ENCODE data around the gene IRAG1.

Gene IRAG1

GRCh38 chr11:10646681-10647355 is 46.7 kb downstream of the IRAG1 start:
- no peak for DNase-seq

GRCh38 chr11:10646005-10646404 is 47.5 kb downstream of the IRAG1 start:
- DNase-seq: no peak

- no peak for DNase-seq
These were observed 48.3 kb downstream of the IRAG1 start for GRCh38 chr11:10645212-10645795.
